ENCODE measurements around the gene AGBL4. TPM values are rescaled to one million over a fixed set of nuclear protein-coding genes. Genes with fewer than 3 reads are reported as not detected.
A peak's percentile ranks its signal among the peaks of the same experiment; 100 is the strongest.

Gene AGBL4
- polyA plus RNA-seq, 4 donors: 0.99 to 1.5 (median 1.0) TPM

GRCh38 chr1:48571303-48571987, 1452.3 kb downstream of the AGBL4 start:
- DNase-seq (ENCODE audit: low read depth in 4 of 4, low spot score in 2 of 4): no peak

- DNase-seq (ENCODE audit: low read depth in 4 of 4, low spot score in 2 of 4): no peak
These were observed 1453.2 kb downstream of the AGBL4 start for GRCh38 chr1:48570568-48570967.

GRCh38 chr1:48568501-48568900, 1455.3 kb downstream of the AGBL4 start:
- DNase-seq (ENCODE audit: low read depth in 4 of 4, low spot score in 2 of 4): no peak

- no peak for DNase-seq (ENCODE audit: low read depth in 4 of 4, low spot score in 2 of 4)
These were observed 1457.3 kb downstream of the AGBL4 start for GRCh38 chr1:48566492-48566891.

- no peak for DNase-seq (ENCODE audit: low read depth in 4 of 4, low spot score in 2 of 4)
These were observed 1460.7 kb downstream of the AGBL4 start for GRCh38 chr1:48563021-48563420.

GRCh38 chr1:48561444-48561843, 1462.3 kb downstream of the AGBL4 start:
- DNase-seq (ENCODE audit: low read depth in 4 of 4, low spot score in 2 of 4): no peak

- no peak for DNase-seq (ENCODE audit: low read depth in 4 of 4, low spot score in 2 of 4)
These were observed 1463.2 kb downstream of the AGBL4 start for GRCh38 chr1:48560577-48560976.

GRCh38 chr1:48560116-48560515, 1463.6 kb downstream of the AGBL4 start:
- no peak for DNase-seq (ENCODE audit: low read depth in 4 of 4, low spot score in 2 of 4)

- no peak for DNase-seq (ENCODE audit: low read depth in 4 of 4, low spot score in 2 of 4)
These were observed 1465.4 kb downstream of the AGBL4 start for GRCh38 chr1:48558366-48558765.

- DNase-seq (ENCODE audit: low read depth in 4 of 4, low spot score in 2 of 4): no peak
These were observed 1467.4 kb downstream of the AGBL4 start for GRCh38 chr1:48556186-48556850.

- no peak for DNase-seq (ENCODE audit: low read depth in 4 of 4, low spot score in 2 of 4)
These were observed 1468.5 kb downstream of the AGBL4 start for GRCh38 chr1:48555271-48555670.

- DNase-seq (ENCODE audit: low read depth in 4 of 4, low spot score in 2 of 4): no peak
These were observed 1470.7 kb downstream of the AGBL4 start for GRCh38 chr1:48552903-48553606.

GRCh38 chr1:48552420-48552819, 1471.3 kb downstream of the AGBL4 start:
- DNase-seq (ENCODE audit: low read depth in 4 of 4, low spot score in 2 of 4): no peak

GRCh38 chr1:48548985-48549384, 1474.8 kb downstream of the AGBL4 start:
- no peak for DNase-seq (ENCODE audit: low read depth in 4 of 4, low spot score in 2 of 4)

GRCh38 chr1:48547561-48548220, 1476.1 kb downstream of the AGBL4 start:
- no peak for DNase-seq (ENCODE audit: low read depth in 4 of 4, low spot score in 2 of 4)

- no peak for DNase-seq (ENCODE audit: low read depth in 4 of 4, low spot score in 2 of 4)
These were observed 1479.9 kb downstream of the AGBL4 start for GRCh38 chr1:48543854-48544253.

- DNase-seq (ENCODE audit: low read depth in 4 of 4, low spot score in 2 of 4): no peak
These were observed 1483.2 kb downstream of the AGBL4 start for GRCh38 chr1:48540587-48540986.

- DNase-seq (ENCODE audit: low read depth in 4 of 4, low spot score in 2 of 4): no peak
These were observed 1487.3 kb downstream of the AGBL4 start for GRCh38 chr1:48536477-48536876.

GRCh38 chr1:48532976-48533375, 1490.8 kb downstream of the AGBL4 start:
- no peak for DNase-seq (ENCODE audit: low read depth in 4 of 4, low spot score in 2 of 4)

- DNase-seq (ENCODE audit: low read depth in 4 of 4, low spot score in 2 of 4): peak; percentile 11 to 68 (median 40)
These were observed 1492.9 kb downstream of the AGBL4 start for GRCh38 chr1:48530727-48531351.

GRCh38 chr1:48527051-48527450, 1496.7 kb downstream of the AGBL4 start:
- DNase-seq (ENCODE audit: low read depth in 4 of 4, low spot score in 2 of 4): no peak

All from left renal cortex interstitium (tissue), 4 donors.